ENCODE results near the gene WDR4.
"Not testable (repeated sequence)": the region's sequence is repeated elsewhere in the genome, so short reads cannot be mapped to it uniquely, and the experiment has no call there.

WDR4 gene

GRCh38 chr21:42847726-42848125 is 31.6 kb downstream of the WDR4 start:
- POLR2A ChIA-PET, result no interaction called here
- CTCF ChIA-PET, result no interaction called here
- TF ChIP-seq L3MBTL2 (conservative IDR thresholded peaks at IDR 0.05), result no peak
- no peak for DNase-seq (ENCODE audit: extremely low spot score)

- ChIA-PET CTCF (no interaction called here), POLR2A (no interaction called here)
- DNase-seq (ENCODE audit: extremely low spot score), result no peak
- TF ChIP-seq LEF1 (IDR thresholded peaks at IDR 0.05; ENCODE audit: borderline replicate concordance) (no peak), FOXK2 (IDR thresholded peaks at IDR 0.05) (no peak), ELF4 (IDR thresholded peaks at IDR 0.05) (no peak)
Observed at GRCh38 chr21:42847051-42847707, 32.2 kb downstream of the WDR4 start.

- ChIA-PET CTCF (no interaction called here), POLR2A (no interaction called here)
- no peak for TF ChIP-seq FOXK2 (IDR thresholded peaks at IDR 0.05)
- TF ChIP-seq BHLHE40 (IDR thresholded peaks at IDR 0.05; ENCODE audit: borderline replicate concordance), result no peak
- DNase-seq (ENCODE audit: extremely low spot score), result no peak
Observed at GRCh38 chr21:42846221-42846620, 33.1 kb downstream of the WDR4 start.

DNA sequence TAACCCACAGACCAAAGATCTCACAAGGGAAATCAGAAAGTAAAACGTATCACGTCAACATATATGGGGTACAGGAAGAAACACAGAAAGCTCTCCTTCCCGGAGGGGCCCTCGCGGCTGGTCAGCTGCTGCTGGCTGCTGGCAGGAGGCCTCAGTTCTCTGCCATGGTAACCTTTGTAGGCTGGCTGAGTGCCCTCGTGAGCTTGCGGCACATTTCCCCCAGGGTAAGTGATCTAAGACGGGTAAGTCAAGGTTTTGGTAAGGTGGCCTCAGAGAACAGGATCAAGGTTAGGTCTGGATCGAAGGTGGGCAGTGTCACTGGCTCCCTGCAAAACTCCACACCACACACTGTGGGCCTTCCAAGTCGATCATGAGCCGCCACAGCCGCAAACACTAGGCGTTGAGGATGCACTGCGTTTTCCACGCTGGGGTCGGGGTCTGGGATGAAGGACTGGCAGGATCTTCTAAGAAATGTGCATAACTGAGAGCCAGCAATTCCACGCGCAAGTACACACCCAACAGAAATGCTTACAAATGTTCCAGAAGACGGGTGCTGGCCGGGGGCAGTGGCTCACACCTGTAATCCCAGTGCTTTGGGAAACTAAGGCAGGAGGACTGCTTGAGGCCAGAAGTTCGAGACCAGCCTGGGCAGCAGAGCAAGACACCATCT is 33.9 kb downstream of the WDR4 start:
- CTCF ChIA-PET, result no interaction called here
- TF ChIP-seq SUZ12 (IDR thresholded peaks at IDR 0.05) (no peak), L3MBTL2 (conservative IDR thresholded peaks at IDR 0.05) (no peak), FOXM1 (IDR thresholded peaks at IDR 0.05; ENCODE audit: borderline replicate concordance) (no peak), ARNT (IDR thresholded peaks at IDR 0.05) (no peak), ELF4 (IDR thresholded peaks at IDR 0.05) (no peak), HDGF (IDR thresholded peaks at IDR 0.05; ENCODE audit: borderline replicate concordance) (no peak), CTBP1 (IDR thresholded peaks at IDR 0.05; ENCODE audit: borderline replicate concordance) (no peak), TARDBP (IDR thresholded peaks at IDR 0.05) (no peak), LEF1 (IDR thresholded peaks at IDR 0.05; ENCODE audit: borderline replicate concordance) (no peak), FOXK2 (IDR thresholded peaks at IDR 0.05) (no peak), SP1 (IDR thresholded peaks at IDR 0.05) (no peak)
- DNase-seq (ENCODE audit: extremely low spot score), result no peak
- POLR2A ChIA-PET, result no interaction called here

GRCh38 chr21:42844411-42845113 is 34.8 kb downstream of the WDR4 start:
- TF ChIP-seq LEF1 (IDR thresholded peaks at IDR 0.05; ENCODE audit: borderline replicate concordance) (no peak), ARNT (IDR thresholded peaks at IDR 0.05) (no peak), SP1 (IDR thresholded peaks at IDR 0.05) (no peak), FOXM1 (IDR thresholded peaks at IDR 0.05; ENCODE audit: borderline replicate concordance) (no peak), NFRKB (IDR thresholded peaks at IDR 0.05) (no peak), TARDBP (IDR thresholded peaks at IDR 0.05) (no peak), L3MBTL2 (conservative IDR thresholded peaks at IDR 0.05) (no peak), FOXK2 (IDR thresholded peaks at IDR 0.05) (no peak), BHLHE40 (IDR thresholded peaks at IDR 0.05; ENCODE audit: borderline replicate concordance) (no peak), CTBP1 (IDR thresholded peaks at IDR 0.05; ENCODE audit: borderline replicate concordance) (no peak), HDGF (IDR thresholded peaks at IDR 0.05; ENCODE audit: borderline replicate concordance) (no peak), ELF4 (IDR thresholded peaks at IDR 0.05) (no peak)
- DNase-seq (ENCODE audit: extremely low spot score), result no peak
- ChIA-PET CTCF (no interaction called here), POLR2A (no interaction called here)

- TF ChIP-seq L3MBTL2 (conservative IDR thresholded peaks at IDR 0.05) (no peak), ELF4 (IDR thresholded peaks at IDR 0.05) (no peak)
- CTCF ChIA-PET, result interaction anchor here (1.0 to 1.4 kb wide), 2 partner anchors 15 to 62 kb away, joined by 5 to 6 read pairs; no protein-coding TSS in a partner anchor
- POLR2A ChIA-PET, result interaction anchor here (1.0 kb wide), 1 partner anchor 50 kb away, joined by 3 read pairs; the partner anchor contains the start of gene NDUFV3
- no peak for DNase-seq (ENCODE audit: extremely low spot score)
Observed at GRCh38 chr21:42843056-42843455, 36.3 kb downstream of the WDR4 start.

DNA sequence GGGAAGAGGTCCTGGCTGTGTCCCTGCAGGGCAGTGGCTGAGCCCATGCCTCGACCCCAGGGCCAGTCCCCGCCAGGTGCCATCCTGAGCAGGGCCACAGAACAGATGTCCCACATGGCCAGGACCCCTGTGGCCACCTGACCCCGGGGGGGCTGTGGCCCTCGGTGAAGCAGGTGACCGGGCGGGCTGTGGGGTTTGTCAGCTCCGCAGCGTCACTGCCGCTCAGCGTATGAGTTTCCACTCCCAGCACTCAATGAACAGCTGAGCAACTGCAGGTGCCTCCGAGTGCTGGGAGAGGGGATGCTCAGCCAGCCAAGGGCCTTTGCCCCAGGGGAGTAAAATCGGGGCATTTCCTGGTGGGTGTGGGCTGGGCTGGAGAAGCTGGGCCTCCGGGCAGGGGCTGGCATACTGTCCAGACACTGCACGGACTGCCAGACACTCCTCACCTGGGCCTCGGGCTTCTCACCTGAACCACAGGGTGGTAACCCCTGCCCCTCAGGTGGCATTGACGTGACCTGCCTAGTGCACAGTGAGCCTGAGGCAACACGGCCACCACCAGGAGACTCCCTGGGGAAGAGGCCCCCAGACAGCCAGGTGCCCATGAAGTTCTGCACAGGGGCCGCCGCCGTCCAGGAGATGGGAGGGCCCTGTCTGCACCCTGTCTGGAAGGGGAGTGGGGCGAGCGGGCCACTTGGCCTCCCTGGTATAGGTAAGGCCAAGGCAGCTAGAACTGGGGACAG is 37.3 kb downstream of the WDR4 start:
- not testable (repeated sequence) for DNase-seq (ENCODE audit: extremely low spot score)
- POLR2A ChIA-PET, result interaction anchor here (1.0 kb wide), 1 partner anchor 51 kb away, joined by 3 read pairs; the partner anchor contains the start of gene NDUFV3

DNA sequence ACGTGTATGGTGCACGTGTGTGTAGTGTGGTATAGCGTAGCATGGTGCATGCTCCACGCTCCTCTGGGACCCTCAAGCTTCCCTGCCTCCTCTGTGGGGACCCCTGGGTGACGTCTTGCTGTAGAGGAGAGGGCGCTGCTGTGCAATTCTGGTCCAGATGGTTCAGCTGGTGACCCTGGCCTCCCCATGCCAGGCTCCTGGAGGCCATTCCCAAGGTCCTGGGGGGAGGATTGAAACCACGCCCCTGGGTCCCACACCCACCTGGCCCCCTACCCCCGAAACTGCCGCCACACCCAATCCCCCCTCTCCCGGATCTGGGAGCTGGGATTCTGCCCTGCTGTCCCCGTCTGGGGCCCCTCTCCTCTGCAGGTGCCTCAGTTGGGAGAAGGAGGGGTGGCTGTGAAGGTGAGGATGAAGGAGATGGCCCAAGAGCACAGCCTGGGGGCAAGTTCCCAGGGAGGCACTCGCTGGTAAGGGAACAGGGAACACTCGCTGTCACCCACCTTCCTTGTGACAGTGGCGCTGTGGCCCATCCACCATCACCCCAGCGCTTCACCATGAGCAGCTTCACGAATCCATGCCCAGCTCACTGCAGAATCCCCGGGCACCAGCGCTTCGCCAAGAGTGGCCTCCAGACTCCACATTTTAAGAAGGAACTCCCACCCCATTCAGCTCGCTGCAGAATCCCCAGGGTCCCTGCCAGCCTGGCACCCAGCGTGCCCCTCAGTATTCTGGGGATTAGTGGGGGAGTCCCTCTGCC is 38.0 kb downstream of the WDR4 start:
- POLR2A ChIA-PET, result no interaction called here
- TF ChIP-seq TARDBP (IDR thresholded peaks at IDR 0.05), result no peak
- no peak for TF ChIP-seq CTBP1 (IDR thresholded peaks at IDR 0.05; ENCODE audit: borderline replicate concordance)
- TF ChIP-seq FOXA1 (IDR thresholded peaks at IDR 0.05), result no peak
- no peak for TF ChIP-seq L3MBTL2 (conservative IDR thresholded peaks at IDR 0.05)
- CTCF ChIA-PET, result no interaction called here
- DNase-seq (ENCODE audit: extremely low spot score), result no peak

More for the DNA sequence above, 37.3 kb downstream of the WDR4 start:
- CTCF ChIA-PET, result interaction anchor here (1.4 kb wide), 1 partner anchor 61 kb away, joined by 5 read pairs; no protein-coding TSS in a partner anchor

All from HEK293T (cell line).